ENCODE results near the gene ERGIC2. TPM values are rescaled to one million over a fixed set of nuclear protein-coding genes. Genes with fewer than 3 reads are reported as not detected.

The ERGIC2 gene
- total RNA-seq, 1 donor from 2014 or later = 31.5 TPM

DNA sequence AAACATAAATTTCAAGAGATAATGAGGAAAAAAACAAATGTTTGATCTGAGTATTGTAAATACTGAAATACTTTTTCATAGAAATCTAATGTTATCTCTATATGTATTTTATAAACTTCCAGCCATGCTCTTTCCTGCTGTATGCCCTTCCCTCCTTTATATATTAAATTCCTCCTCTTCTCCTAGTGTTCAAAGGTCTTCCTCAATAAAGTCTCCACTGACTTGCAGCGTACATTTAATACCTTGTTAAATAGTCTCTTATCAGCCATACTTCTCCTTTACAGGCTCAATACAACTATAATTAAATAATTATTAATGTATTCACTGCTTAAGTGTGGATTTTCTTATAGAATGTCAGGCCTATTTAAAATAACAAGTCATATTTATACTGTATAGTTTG is 26.0 kb downstream of the ERGIC2 start:
- H3K27me3 Mint-ChIP-seq (ENCODE audit: unreplicated experiment) = no peaks in the 10 kb centered on the region
- H3K27ac Mint-ChIP-seq (ENCODE audit: unreplicated experiment) = no peak overlapping the region
- H3K9me3 Mint-ChIP-seq (ENCODE audit: unreplicated experiment) = no peaks in the 10 kb centered on the region
- TF ChIP-seq, protein P1, sequence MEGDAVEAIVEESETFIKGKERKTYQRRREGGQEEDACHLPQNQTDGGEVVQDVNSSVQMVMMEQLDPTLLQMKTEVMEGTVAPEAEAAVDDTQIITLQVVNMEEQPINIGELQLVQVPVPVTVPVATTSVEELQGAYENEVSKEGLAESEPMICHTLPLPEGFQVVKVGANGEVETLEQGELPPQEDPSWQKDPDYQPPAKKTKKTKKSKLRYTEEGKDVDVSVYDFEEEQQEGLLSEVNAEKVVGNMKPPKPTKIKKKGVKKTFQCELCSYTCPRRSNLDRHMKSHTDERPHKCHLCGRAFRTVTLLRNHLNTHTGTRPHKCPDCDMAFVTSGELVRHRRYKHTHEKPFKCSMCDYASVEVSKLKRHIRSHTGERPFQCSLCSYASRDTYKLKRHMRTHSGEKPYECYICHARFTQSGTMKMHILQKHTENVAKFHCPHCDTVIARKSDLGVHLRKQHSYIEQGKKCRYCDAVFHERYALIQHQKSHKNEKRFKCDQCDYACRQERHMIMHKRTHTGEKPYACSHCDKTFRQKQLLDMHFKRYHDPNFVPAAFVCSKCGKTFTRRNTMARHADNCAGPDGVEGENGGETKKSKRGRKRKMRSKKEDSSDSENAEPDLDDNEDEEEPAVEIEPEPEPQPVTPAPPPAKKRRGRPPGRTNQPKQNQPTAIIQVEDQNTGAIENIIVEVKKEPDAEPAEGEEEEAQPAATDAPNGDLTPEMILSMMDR (IDR thresholded peaks at IDR 0.05; ENCODE audit: partially characterized antibody, unreplicated experiment) = no peak
- H3K4me1 Mint-ChIP-seq (ENCODE audit: low read depth, unreplicated experiment) = no peaks in the 10 kb centered on the region
- no peak overlapping the region for H3K4me3 Mint-ChIP-seq (ENCODE audit: unreplicated experiment)
- DNase-seq = no peak
- no peaks in the 10 kb centered on the region for H3K36me3 Mint-ChIP-seq (ENCODE audit: unreplicated experiment)

- DNase-seq = no peak
- Mint-ChIP-seq H3K9me3 (ENCODE audit: unreplicated experiment) (no peaks in the 10 kb centered on the region), H3K27ac (ENCODE audit: unreplicated experiment) (no peak overlapping the region), H3K27me3 (ENCODE audit: unreplicated experiment) (no peaks in the 10 kb centered on the region), H3K4me3 (ENCODE audit: unreplicated experiment) (no peak overlapping the region), H3K4me1 (ENCODE audit: low read depth, unreplicated experiment) (no peaks in the 10 kb centered on the region), H3K36me3 (ENCODE audit: unreplicated experiment) (no peaks in the 10 kb centered on the region)
- TF ChIP-seq, protein P1 (IDR thresholded peaks at IDR 0.05; ENCODE audit: partially characterized antibody, unreplicated experiment) = no peak
These were observed 30.9 kb downstream of the ERGIC2 start for GRCh38 chr12:29350080-29350479.

- Mint-ChIP-seq H3K9me3 (ENCODE audit: unreplicated experiment) (no peaks in the 10 kb centered on the region), H3K27me3 (ENCODE audit: unreplicated experiment) (no peaks in the 10 kb centered on the region), H3K36me3 (ENCODE audit: unreplicated experiment) (no peaks in the 10 kb centered on the region), H3K27ac (ENCODE audit: unreplicated experiment) (no peak overlapping the region), H3K4me3 (ENCODE audit: unreplicated experiment) (no peak overlapping the region), H3K4me1 (ENCODE audit: low read depth, unreplicated experiment) (no peaks in the 10 kb centered on the region)
- TF ChIP-seq, protein P1 (IDR thresholded peaks at IDR 0.05; ENCODE audit: partially characterized antibody, unreplicated experiment) = no peak
- DNase-seq = no peak
These were observed 34.1 kb downstream of the ERGIC2 start for GRCh38 chr12:29346769-29347421.

GRCh38 chr12:29343022-29343799 is 37.8 kb downstream of the ERGIC2 start:
- Mint-ChIP-seq H3K4me3 (ENCODE audit: unreplicated experiment) (no peak overlapping the region), H3K4me1 (ENCODE audit: low read depth, unreplicated experiment) (no peaks in the 10 kb centered on the region), H3K36me3 (ENCODE audit: unreplicated experiment) (no peaks in the 10 kb centered on the region), H3K27me3 (ENCODE audit: unreplicated experiment) (no peaks in the 10 kb centered on the region), H3K27ac (ENCODE audit: unreplicated experiment) (no peak overlapping the region), H3K9me3 (ENCODE audit: unreplicated experiment) (no peaks in the 10 kb centered on the region)
- TF ChIP-seq, protein P1 (IDR thresholded peaks at IDR 0.05; ENCODE audit: partially characterized antibody, unreplicated experiment) = no peak
- DNase-seq = no peak

- Mint-ChIP-seq H3K9me3 (ENCODE audit: unreplicated experiment) (no peaks in the 10 kb centered on the region), H3K36me3 (ENCODE audit: unreplicated experiment) (no peaks in the 10 kb centered on the region), H3K27me3 (ENCODE audit: unreplicated experiment) (no peaks in the 10 kb centered on the region), H3K4me1 (ENCODE audit: low read depth, unreplicated experiment) (no peaks in the 10 kb centered on the region), H3K4me3 (ENCODE audit: unreplicated experiment) (no peak overlapping the region), H3K27ac (ENCODE audit: unreplicated experiment) (no peak overlapping the region)
- DNase-seq = no peak
- TF ChIP-seq, protein P1 (IDR thresholded peaks at IDR 0.05; ENCODE audit: partially characterized antibody, unreplicated experiment) = no peak
These were observed 43.6 kb downstream of the ERGIC2 start for GRCh38 chr12:29337325-29337724.
